Choroid plexus epithelial cell (primary cell): ENCODE data around the gene SYNPO2.

ENCODE experiments used
- DNase-seq: peaks from one replicate; pipeline ENCODE4 v3.0.0-alpha.2; 2010; ENCODE audit warnings: low read depth
- H3K4me3 ChIP-seq: 2 replicates; pipeline ENCODE4 v1.5.1; 2011; ENCODE audit warnings: low read depth, mild to moderate bottlenecking, control low read depth, low read length, moderate library complexity
- CTCF ChIP-seq: conservative IDR thresholded peaks from 2 replicates; pipeline ENCODE4 v1.5.1; 2011; ENCODE audit warnings: low read depth, mild to moderate bottlenecking, control low read depth, inconsistent platforms, low read length, moderate library complexity

Gene SYNPO2

DNA sequence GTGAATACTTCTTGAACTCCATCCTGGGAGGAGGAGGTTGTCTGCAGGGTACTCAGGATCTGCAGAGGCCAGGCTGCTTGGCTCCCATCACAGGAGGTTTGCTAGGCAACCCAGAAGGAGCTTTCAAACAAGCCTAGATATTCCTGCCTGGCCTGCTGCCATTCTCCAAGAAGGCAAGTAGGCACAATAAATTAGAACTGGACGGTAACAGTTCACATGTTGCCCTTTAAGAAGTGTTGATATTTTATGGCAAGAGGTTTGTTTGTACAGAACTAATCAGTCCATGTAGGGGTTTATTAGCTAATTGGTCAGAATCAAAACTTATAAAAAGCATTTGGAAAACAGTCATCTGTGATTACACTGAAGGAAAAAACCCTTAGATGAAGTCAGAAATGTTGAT, 39.3 kb downstream of the SYNPO2 start:
- no peak for DNase-seq
- TF ChIP-seq CTCF: no peak
- no peak overlapping the region for H3K4me3 ChIP-seq

DNA sequence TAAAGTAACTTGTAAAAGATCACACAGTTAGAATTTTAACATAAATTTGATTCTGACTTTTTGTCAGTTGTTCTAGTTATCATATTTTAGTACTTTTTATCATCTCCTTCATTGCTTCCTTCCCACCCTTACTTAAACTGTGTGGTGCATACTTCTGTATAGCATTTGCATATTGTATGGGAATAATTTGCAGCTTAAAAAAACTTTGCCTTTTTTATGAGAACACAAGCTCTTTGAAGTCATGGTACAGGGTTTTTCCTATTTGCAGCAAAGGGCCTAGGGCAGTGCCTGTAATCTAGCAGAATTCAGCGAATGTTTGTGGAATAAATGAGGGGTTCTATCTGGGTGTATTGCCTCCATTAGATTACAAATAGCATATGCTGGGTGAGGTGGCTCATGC, 41.6 kb downstream of the SYNPO2 start:
- no peak overlapping the region for H3K4me3 ChIP-seq
- DNase-seq: no peak
- TF ChIP-seq CTCF: no peak

DNA sequence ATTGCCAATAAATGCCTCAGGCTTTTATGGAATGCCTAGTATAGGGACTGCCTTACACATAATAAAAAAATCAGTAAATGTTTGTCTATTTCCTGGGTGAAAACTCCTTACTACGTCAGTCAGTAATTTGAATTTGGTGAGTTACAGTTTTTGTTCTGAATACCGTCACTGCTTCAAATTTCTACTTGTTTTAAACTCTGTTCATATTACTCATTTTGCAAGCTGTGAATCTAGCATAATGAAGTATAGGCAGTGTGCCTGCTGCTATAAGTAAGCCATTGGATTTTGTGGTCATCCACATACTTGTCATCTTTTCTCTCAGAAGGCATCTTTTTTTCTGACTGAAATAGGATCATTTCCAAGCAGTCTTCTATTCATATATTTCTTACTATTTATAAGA, 43.1 kb downstream of the SYNPO2 start:
- no peak for TF ChIP-seq CTCF
- DNase-seq: no peak
- no peak overlapping the region for H3K4me3 ChIP-seq

GRCh38 chr4:118935819-118936218, 47.2 kb downstream of the SYNPO2 start:
- no peak overlapping the region for H3K4me3 ChIP-seq
- no peak for TF ChIP-seq CTCF
- no peak for DNase-seq

DNA sequence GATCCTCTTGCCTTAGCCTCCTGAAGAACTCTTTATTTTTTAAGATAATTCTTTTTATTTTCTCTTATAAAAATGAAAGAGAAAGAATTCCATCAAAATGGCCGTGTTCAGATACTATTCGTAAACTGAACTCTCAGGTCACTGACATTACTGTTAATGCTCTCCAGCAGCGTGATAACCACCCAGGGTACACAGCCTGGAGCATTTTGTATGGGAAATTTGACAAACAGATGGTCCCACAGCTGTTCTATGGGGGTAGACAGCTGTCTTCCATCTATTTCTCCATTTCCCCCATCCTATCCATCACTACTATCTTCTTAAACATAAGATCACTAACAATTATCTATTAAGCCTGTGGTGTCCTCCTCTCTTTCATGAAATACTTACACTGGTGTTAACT, 47.8 kb downstream of the SYNPO2 start:
- no peak for DNase-seq
- no peak for TF ChIP-seq CTCF
- H3K4me3 ChIP-seq: no peak overlapping the region

- DNase-seq: no peak
- H3K4me3 ChIP-seq: no peak overlapping the region
- no peak for TF ChIP-seq CTCF
These were observed 50.6 kb downstream of the SYNPO2 start for GRCh38 chr4:118939169-118939783.

DNA sequence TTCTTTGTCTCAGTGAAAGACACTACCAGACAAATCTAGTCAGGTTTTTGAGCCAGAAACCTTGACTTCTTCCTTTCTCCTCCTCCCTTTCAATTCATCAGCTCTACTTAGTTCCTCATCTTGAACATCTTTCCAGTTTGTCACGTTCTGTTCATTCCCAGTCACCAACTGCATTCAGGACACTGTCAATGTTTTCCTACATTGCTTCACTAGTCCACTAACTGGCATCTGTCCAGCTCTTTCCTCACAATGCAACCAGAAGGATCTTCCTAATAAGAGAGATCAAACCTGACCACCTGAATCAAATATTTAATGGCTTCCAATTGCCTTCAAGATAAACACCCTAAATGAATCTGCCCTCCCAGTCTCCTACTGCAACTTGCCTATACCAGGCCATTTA, 52.5 kb downstream of the SYNPO2 start:
- DNase-seq: peak; percentile 53
- no peak for TF ChIP-seq CTCF
- H3K4me3 ChIP-seq: no peak overlapping the region
